ENCODE measurements around the gene MCC. TPM values are rescaled to one million over a fixed set of nuclear protein-coding genes. Genes with fewer than 3 reads are reported as not detected.

The MCC gene
- polyA plus RNA-seq, 1 donor (not counting 4 experiments of a cell fraction or from before 2014, with no cell fraction given), result 24.6 TPM

GRCh38 chr5:113083481-113083880 is 404.8 kb downstream of the MCC start:
- Histone ChIP-seq H3K4me2 (ENCODE audit: control insufficient read depth, extremely low read depth, insufficient read depth, low read depth, low read length) (no peak overlapping the region), H3K27ac (ENCODE audit: control insufficient read depth, insufficient read depth, low read length) (no peak overlapping the region), H3K9ac (ENCODE audit: control insufficient read depth, extremely low read depth, insufficient read depth, low read length) (no peak overlapping the region), H3K79me2 (ENCODE audit: control insufficient read depth, insufficient read depth, low read length) (no peaks in the 10 kb centered on the region), H3K36me3 (ENCODE audit: control insufficient read depth in 2 of 2, extremely low read depth in 1 of 2, insufficient read depth in 2 of 2, low read length in 2 of 2) (peaks cover 18 to 26% of the 10 kb centered on the region in 2 experiments), H3K27me3 (ENCODE audit: control insufficient read depth, extremely low read depth, insufficient read depth, low read length) (no peaks in the 10 kb centered on the region), H3K4me1 (ENCODE audit: control insufficient read depth, extremely low read depth, insufficient read depth, low read length) (peaks cover 10% of the 10 kb centered on the region), H3K9me1 (ENCODE audit: control insufficient read depth, extremely low read depth, insufficient read depth, low read length) (no peaks in the 10 kb centered on the region), H2AFZ (ENCODE audit: control insufficient read depth, low read length) (no peak overlapping the region), H4K20me1 (ENCODE audit: control insufficient read depth, extremely low read depth, insufficient read depth, low read length) (no peaks in the 10 kb centered on the region), H3K4me3 (ENCODE audit: control insufficient read depth in 2 of 3, extremely low read depth in 1 of 3, insufficient read depth in 2 of 3, low read depth in 1 of 3, low read length in 3 of 3) (no peak overlapping the region), H3K9me3 (ENCODE audit: control insufficient read depth, low read depth, low read length) (no peaks in the 10 kb centered on the region)
- DNase-seq (ENCODE audit: low read depth, low spot score) (no peak), FAIRE-seq (no peak)
- dilution Hi-C loops (cut with MboI; ENCODE audit: extremely low pct_ligation_motif_present, low sequenced_read_pairs), result no loop called here
- TF ChIP-seq, protein P1, sequence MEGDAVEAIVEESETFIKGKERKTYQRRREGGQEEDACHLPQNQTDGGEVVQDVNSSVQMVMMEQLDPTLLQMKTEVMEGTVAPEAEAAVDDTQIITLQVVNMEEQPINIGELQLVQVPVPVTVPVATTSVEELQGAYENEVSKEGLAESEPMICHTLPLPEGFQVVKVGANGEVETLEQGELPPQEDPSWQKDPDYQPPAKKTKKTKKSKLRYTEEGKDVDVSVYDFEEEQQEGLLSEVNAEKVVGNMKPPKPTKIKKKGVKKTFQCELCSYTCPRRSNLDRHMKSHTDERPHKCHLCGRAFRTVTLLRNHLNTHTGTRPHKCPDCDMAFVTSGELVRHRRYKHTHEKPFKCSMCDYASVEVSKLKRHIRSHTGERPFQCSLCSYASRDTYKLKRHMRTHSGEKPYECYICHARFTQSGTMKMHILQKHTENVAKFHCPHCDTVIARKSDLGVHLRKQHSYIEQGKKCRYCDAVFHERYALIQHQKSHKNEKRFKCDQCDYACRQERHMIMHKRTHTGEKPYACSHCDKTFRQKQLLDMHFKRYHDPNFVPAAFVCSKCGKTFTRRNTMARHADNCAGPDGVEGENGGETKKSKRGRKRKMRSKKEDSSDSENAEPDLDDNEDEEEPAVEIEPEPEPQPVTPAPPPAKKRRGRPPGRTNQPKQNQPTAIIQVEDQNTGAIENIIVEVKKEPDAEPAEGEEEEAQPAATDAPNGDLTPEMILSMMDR (optimal IDR thresholded peaks at IDR 0.05 in 1 of 3, IDR thresholded peaks at IDR 0.05 in 1 of 3, conservative IDR thresholded peaks at IDR 0.05 in 1 of 3; ENCODE audit: extremely low read depth in 1 of 3, insufficient read depth in 2 of 3, low read length in 3 of 3), result no peak
- no peak for TF ChIP-seq EZH2 (IDR thresholded peaks at IDR 0.05; ENCODE audit: low read length)

DNA sequence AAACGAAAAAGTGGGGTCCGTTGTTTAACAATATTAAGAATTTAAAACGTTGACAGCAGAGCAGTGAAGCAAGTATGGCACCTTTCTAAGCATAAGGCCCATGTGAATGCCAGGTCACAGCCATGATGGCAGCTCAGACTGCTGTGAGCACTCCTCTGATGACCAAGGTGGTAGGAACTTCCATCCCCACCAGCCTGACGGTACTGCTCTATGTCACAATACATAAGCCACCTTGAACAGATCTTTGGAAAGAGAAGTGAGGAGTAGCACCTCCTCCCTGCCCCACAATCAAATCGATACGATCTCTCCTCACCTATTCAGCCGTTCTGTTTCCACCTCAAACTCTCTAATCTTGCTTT is 405.7 kb downstream of the MCC start:
- H3K27me3 ChIP-seq (ENCODE audit: control insufficient read depth, extremely low read depth, insufficient read depth, low read length), result no peaks in the 10 kb centered on the region

More for the DNA sequence above, 405.7 kb downstream of the MCC start:
- peaks cover 16 to 26% of the 10 kb centered on the region in 2 experiments for H3K36me3 ChIP-seq (ENCODE audit: control insufficient read depth in 2 of 2, extremely low read depth in 1 of 2, insufficient read depth in 2 of 2, low read length in 2 of 2)
- no peak overlapping the region for H2AFZ ChIP-seq (ENCODE audit: control insufficient read depth, low read length)
- no peak for DNase-seq (ENCODE audit: low read depth, low spot score)
- no peaks in the 10 kb centered on the region for H4K20me1 ChIP-seq (ENCODE audit: control insufficient read depth, extremely low read depth, insufficient read depth, low read length)
- H3K4me2 ChIP-seq (ENCODE audit: control insufficient read depth, extremely low read depth, insufficient read depth, low read depth, low read length), result no peak overlapping the region
- H3K9ac ChIP-seq (ENCODE audit: control insufficient read depth, extremely low read depth, insufficient read depth, low read length), result no peak overlapping the region
- H3K4me1 ChIP-seq (ENCODE audit: control insufficient read depth, extremely low read depth, insufficient read depth, low read length), result peaks cover 10% of the 10 kb centered on the region
- H3K27ac ChIP-seq (ENCODE audit: control insufficient read depth, insufficient read depth, low read length), result peak overlapping the region; percentile 25
- no peaks in the 10 kb centered on the region for H3K9me1 ChIP-seq (ENCODE audit: control insufficient read depth, extremely low read depth, insufficient read depth, low read length)
- no peaks in the 10 kb centered on the region for H3K9me3 ChIP-seq (ENCODE audit: control insufficient read depth, low read depth, low read length)
- FAIRE-seq, result no peak
- H3K79me2 ChIP-seq (ENCODE audit: control insufficient read depth, insufficient read depth, low read length), result no peaks in the 10 kb centered on the region
- no peak overlapping the region for H3K4me3 ChIP-seq (ENCODE audit: control insufficient read depth in 2 of 3, extremely low read depth in 1 of 3, insufficient read depth in 2 of 3, low read depth in 1 of 3, low read length in 3 of 3)
- dilution Hi-C loops (cut with MboI; ENCODE audit: extremely low pct_ligation_motif_present, low sequenced_read_pairs), result no loop called here
- no peak for TF ChIP-seq EZH2 (IDR thresholded peaks at IDR 0.05; ENCODE audit: low read length)
- TF ChIP-seq, protein P1 (optimal IDR thresholded peaks at IDR 0.05 in 1 of 3, IDR thresholded peaks at IDR 0.05 in 1 of 3, conservative IDR thresholded peaks at IDR 0.05 in 1 of 3; ENCODE audit: extremely low read depth in 1 of 3, insufficient read depth in 2 of 3, low read length in 3 of 3), result no peak
